H9 (cell line): Measurements from ENCODE around the gene SERPINB10. TPM values are rescaled to one million over a fixed set of nuclear protein-coding genes. Genes with fewer than 3 reads are reported as not detected.
"Not testable (repeated sequence)": the region's sequence is repeated elsewhere in the genome, so short reads cannot be mapped to it uniquely, and the experiment has no call there.

ENCODE experiments used
- DNase-seq: peaks from one replicate; pipeline ENCODE4 v3.0.0-alpha.2; 2017
- H2AFZ ChIP-seq: one replicate; pipeline ENCODE4 v1.6.1; 2013; ENCODE audit warnings: mild to moderate bottlenecking, low read length, control low read depth, moderate library complexity
- H2AK5ac ChIP-seq: 2 replicates; pipeline ENCODE4 v1.6.1; 2013; ENCODE audit warnings: low read length, control low read depth, mixed read lengths; ENCODE audit not compliant: insufficient read length
- H2BK120ac ChIP-seq: one replicate; pipeline ENCODE4 v1.6.1; 2013; ENCODE audit warnings: low read depth, mild to moderate bottlenecking, low read length, control low read depth, inconsistent platforms; ENCODE audit not compliant: poor library complexity, severe bottlenecking
- H2BK12ac ChIP-seq: 2 replicates; pipeline ENCODE4 v1.6.1; 2013; ENCODE audit warnings: low read length, control low read depth, mixed read lengths, low read depth; ENCODE audit not compliant: insufficient read length
- H2BK15ac ChIP-seq: 2 replicates; pipeline ENCODE4 v1.6.1; 2013; ENCODE audit warnings: low read depth, low read length, control low read depth
- H2BK20ac ChIP-seq: one replicate; pipeline ENCODE4 v1.6.1; 2013; ENCODE audit warnings: low read depth, mild to moderate bottlenecking, low read length, control low read depth, inconsistent platforms; ENCODE audit not compliant: poor library complexity, severe bottlenecking
- H2BK5ac ChIP-seq: 2 replicates; pipeline ENCODE4 v1.6.1; 2013; ENCODE audit warnings: low read length, control low read depth, mixed read lengths; ENCODE audit not compliant: insufficient read length
- H3K14ac ChIP-seq: 2 replicates; pipeline ENCODE4 v1.6.1; 2013; ENCODE audit warnings: low read length, control low read depth; ENCODE audit not compliant: insufficient read depth
- H3K18ac ChIP-seq: 2 replicates; pipeline ENCODE4 v1.6.1; 2013; ENCODE audit warnings: low read depth, mild to moderate bottlenecking, mixed read lengths, low read length, control low read depth; ENCODE audit not compliant: insufficient read length
- H3K23ac ChIP-seq: 2 replicates; pipeline ENCODE4 v1.6.1; 2013; ENCODE audit warnings: low read length, control low read depth, mixed read lengths, low read depth; ENCODE audit not compliant: insufficient read length
- H3K23me2 ChIP-seq: 2 replicates; pipeline ENCODE4 v1.6.1; 2013; ENCODE audit warnings: low read depth, mild to moderate bottlenecking, mixed read lengths, low read length, control low read depth; ENCODE audit not compliant: insufficient read length, poor library complexity, severe bottlenecking
- H3K27ac ChIP-seq: 2 replicates; pipeline ENCODE4 v1.5.1; 2013; ENCODE audit warnings: low read length, control low read depth, mixed read lengths, low read depth; ENCODE audit not compliant: insufficient read length
- H3K27me3 ChIP-seq: 2 replicates; pipeline ENCODE4 v1.6.1; 2013; ENCODE audit warnings: low read length, control low read depth, inconsistent platforms; ENCODE audit not compliant: insufficient read depth
- H3K4ac ChIP-seq: 2 replicates; pipeline ENCODE4 v1.6.1; 2013; ENCODE audit warnings: low read depth, mild to moderate bottlenecking, control low read depth, inconsistent platforms, low read length, moderate library complexity
- H3K4me1 ChIP-seq: 2 replicates; pipeline ENCODE4 v1.6.1; 2013; ENCODE audit warnings: low read length, control low read depth, inconsistent platforms; ENCODE audit not compliant: insufficient read depth
- H3K4me2 ChIP-seq: 2 replicates; pipeline ENCODE4 v1.6.1; 2013; ENCODE audit warnings: low read length, control low read depth, mixed read lengths; ENCODE audit not compliant: insufficient read length, insufficient read depth
- H3K56ac ChIP-seq: 2 replicates; pipeline ENCODE4 v1.6.1; 2013; ENCODE audit warnings: low read depth, mild to moderate bottlenecking, mixed read lengths, low read length, control low read depth; ENCODE audit not compliant: insufficient read length
- H3K79me1 ChIP-seq: 2 replicates; pipeline ENCODE4 v1.6.1; 2013; ENCODE audit warnings: low read depth, mild to moderate bottlenecking, moderate library complexity, low read length, control low read depth, inconsistent platforms; ENCODE audit not compliant: insufficient read depth, poor library complexity, severe bottlenecking
- H3K79me2 ChIP-seq: 2 replicates; pipeline ENCODE4 v1.6.1; 2013; ENCODE audit warnings: low read length, control low read depth, inconsistent platforms; ENCODE audit not compliant: insufficient read depth
- H3K9ac ChIP-seq: 2 replicates; pipeline ENCODE4 v1.6.1; 2013; ENCODE audit warnings: low read length, control low read depth, mixed read lengths; ENCODE audit not compliant: insufficient read length; ENCODE audit errors: extremely low read depth
- H3K9me3 ChIP-seq: one replicate; pipeline ENCODE4 v1.6.1; 2013; ENCODE audit warnings: low read depth, low read length, inconsistent platforms; ENCODE audit not compliant: control insufficient read depth
- H3T11ph ChIP-seq: one replicate; pipeline ENCODE4 v1.6.1; 2013; ENCODE audit warnings: mild to moderate bottlenecking, low read length, control low read depth, inconsistent platforms
- H4K20me1 ChIP-seq: one replicate; pipeline ENCODE4 v1.6.1; 2013; ENCODE audit not compliant: control insufficient read depth, insufficient read length, insufficient read depth
- H4K5ac ChIP-seq: 2 replicates; pipeline ENCODE4 v1.6.1; 2013; ENCODE audit warnings: low read depth, mild to moderate bottlenecking, mixed read lengths, low read length, control low read depth; ENCODE audit not compliant: insufficient read length
- H4K8ac ChIP-seq: replicated peaks from 2 replicates; pipeline ENCODE4 v1.6.1; 2013; ENCODE audit warnings: low read length, control low read depth, mixed read lengths, low read depth; ENCODE audit not compliant: insufficient read length
- H4K91ac ChIP-seq: 2 replicates; pipeline ENCODE4 v1.6.1; 2013; ENCODE audit warnings: low read depth, mild to moderate bottlenecking, moderate library complexity, mixed read lengths, low read length, control low read depth; ENCODE audit not compliant: insufficient read length
- H3K27ac Mint-ChIP-seq, 3 experiments: 2 replicates in 2 of 3; 3 replicates in 1 of 3; pipeline ENCODE4 v1.8.0; 2020 to 2021; ENCODE audit warnings: mixed read lengths in 3 of 3, mild to moderate bottlenecking in 1 of 3, moderate library complexity in 1 of 3
- H3K27me3 Mint-ChIP-seq: 2 replicates; pipeline ENCODE4 v1.8.0; 2021; ENCODE audit warnings: low read depth, mild to moderate bottlenecking, moderate library complexity, mixed read lengths
- H3K36me3 Mint-ChIP-seq, 3 experiments: 2 replicates in 2 of 3; 3 replicates in 1 of 3; pipeline ENCODE4 v1.8.0; 2020 to 2021; ENCODE audit warnings: low read depth in 3 of 3, mixed read lengths in 3 of 3; ENCODE audit not compliant: insufficient read depth in 1 of 3
- H3K4me1 Mint-ChIP-seq, 2 experiments: 2 replicates each; pipeline ENCODE4 v1.8.0; 2020; ENCODE audit warnings: mixed read lengths in 2 of 2
- H3K4me3 Mint-ChIP-seq, 2 experiments: 2 replicates in 1 of 2; 3 replicates in 1 of 2; pipeline ENCODE4 v1.8.0; 2020 to 2021; ENCODE audit warnings: mild to moderate bottlenecking in 2 of 2, mixed read lengths in 2 of 2, moderate library complexity in 1 of 2
- H3K9me3 Mint-ChIP-seq, 2 experiments: 2 replicates in 1 of 2; 3 replicates in 1 of 2; pipeline ENCODE4 v1.8.0; 2020; ENCODE audit warnings: mild to moderate bottlenecking in 2 of 2, mixed read lengths in 2 of 2, moderate library complexity in 1 of 2
- CTCF ChIP-seq: fragments of 200-600 bp; sonication (generic); conservative IDR thresholded peaks from 3 replicates; pipeline ENCODE4 v1.8.0; 2021; ENCODE audit warnings: antibody characterized with exemption, mild to moderate bottlenecking
- WGBS: extraction: QIAGEN DNeasy Blood & Tissue Kit; methylation state at CpG from one replicate; pipeline ENCODE4 v1.1.7; 2013; ENCODE audit warnings: missing lambda C conversion rate, low lambda C conversion rate, mixed read lengths; ENCODE audit not compliant: insufficient read length; ENCODE audit errors: extremely low coverage; 5-methylcytosine and 5-hydroxymethylcytosine counted together
- total RNA-seq: library from RNA; stranded (reverse); gene quantifications from 2 replicates; pipeline ENCODE4 v1.2.1, GENCODE V29; 2021

Gene SERPINB10
- total RNA-seq, 1 experiment from 2014 or later, result not detected

DNA sequence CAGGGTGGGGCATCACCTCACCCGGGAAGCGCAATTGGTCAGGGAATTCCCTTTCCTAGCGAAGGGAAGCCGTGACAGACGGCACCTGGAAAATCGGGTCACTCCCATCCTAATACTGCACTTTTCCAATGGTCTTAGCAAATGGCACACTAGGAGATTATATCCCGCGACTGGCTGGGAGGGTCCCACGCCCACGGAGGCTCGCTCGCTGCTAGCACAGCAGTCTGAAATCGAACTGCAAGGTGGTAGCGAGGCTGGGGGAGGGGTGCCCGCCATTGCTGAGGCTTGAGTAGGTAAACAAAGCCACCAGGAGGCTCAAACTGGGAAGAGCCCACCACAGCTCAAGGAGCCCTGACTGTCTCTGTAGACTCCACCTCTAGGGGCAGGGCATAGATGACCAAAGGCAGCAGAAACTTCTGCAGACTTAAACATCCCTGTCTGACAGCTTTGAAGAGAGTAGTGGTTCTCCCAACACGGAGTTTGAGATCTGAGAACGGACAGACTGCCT is 32.8 kb downstream of the SERPINB10 start:
- H3K4me3 Mint-ChIP-seq, H3K9me3 ChIP-seq, H3K4ac ChIP-seq, H3K27me3 ChIP-seq, H3K79me1 ChIP-seq, H3K9me3 Mint-ChIP-seq, H2BK20ac ChIP-seq, H3T11ph ChIP-seq, H3K14ac ChIP-seq, H3K27ac Mint-ChIP-seq, H3K56ac ChIP-seq, H3K4me1 Mint-ChIP-seq, H2AK5ac ChIP-seq, H2BK120ac ChIP-seq, H3K23me2 ChIP-seq, H4K8ac ChIP-seq, H2BK15ac ChIP-seq, H2BK5ac ChIP-seq, H3K27ac ChIP-seq, H4K5ac ChIP-seq, H2BK12ac ChIP-seq, H3K9ac ChIP-seq, H4K91ac ChIP-seq, H3K36me3 Mint-ChIP-seq, H3K23ac ChIP-seq, H3K4me2 ChIP-seq, H2AFZ ChIP-seq, H3K4me1 ChIP-seq, H3K79me2 ChIP-seq, H4K20me1 ChIP-seq: not testable (repeated sequence)
- peaks cover 30% of the 10 kb centered on the region for H3K27me3 Mint-ChIP-seq
- H3K18ac ChIP-seq, result peak overlapping the region; percentile 15
- no CpG with 5 or more reads among the region's 17 CpGs for WGBS
- peak; percentile 18; the same call in 2 of the 3 replicates for TF ChIP-seq CTCF
- DNase-seq, result peak; percentile 59
